H1 (cell line): ENCODE measurements around the gene KHDC4. TPM values are rescaled to one million over a fixed set of nuclear protein-coding genes. Genes with fewer than 3 reads are reported as not detected.

Source experiments
- CTCF ChIA-PET: fragments of 300-600 bp; sonication (Branson Sonifier 250); formaldehyde crosslinking; loops from one replicate; lab custom pipeline; 2021; ENCODE audit not compliant: partially characterized antibody; lab: Charles Lee
- POLR2A ChIA-PET: fragments of 300-600 bp; sonication (Branson Sonifier 250); formaldehyde crosslinking; loops from one replicate; lab custom pipeline; 2021; ENCODE audit warnings: inconsistent platforms; ENCODE audit not compliant: partially characterized antibody; lab: Charles Lee
- DNase-seq, 2 experiments: peaks; one replicate each; pipeline versions ENCODE4 v3.0.0 to v3.0.0-alpha.2; 2010 to 2022; ENCODE audit warnings: low spot score in 2 of 2, low read depth in 1 of 2, mixed read lengths in 1 of 2
- FAIRE-seq: peaks from 2 replicates; lab custom pipeline; 2011; peaks lifted over from hg19 to GRCh38; lab: Jason Lieb, UNC
- H2AFZ ChIP-seq: 2 replicates; pipeline ENCODE4 v1.8.1; 2012; ENCODE audit warnings: low read length, inconsistent platforms
- H2AK5ac ChIP-seq: 2 replicates; pipeline ENCODE4 v1.6.1; 2013; ENCODE audit warnings: low read depth, low read length
- H2BK120ac ChIP-seq: replicated peaks from 2 replicates; pipeline ENCODE3; 2013; ENCODE audit warnings: low read depth, low read length, inconsistent platforms
- H2BK12ac ChIP-seq: 2 replicates; pipeline ENCODE4 v1.6.1; 2013; ENCODE audit warnings: low read depth, low read length
- H2BK15ac ChIP-seq: 2 replicates; pipeline ENCODE4 v1.6.1; 2013; ENCODE audit warnings: low read length
- H2BK20ac ChIP-seq: 2 replicates; pipeline ENCODE4 v1.6.1; 2013; ENCODE audit warnings: low read length
- H2BK5ac ChIP-seq: 2 replicates; pipeline ENCODE4 v1.6.1; 2013; ENCODE audit warnings: low read depth, low read length
- H3K14ac ChIP-seq: 2 replicates; pipeline ENCODE4 v1.6.1; 2013; ENCODE audit warnings: inconsistent platforms; ENCODE audit not compliant: insufficient read length
- H3K18ac ChIP-seq: 2 replicates; pipeline ENCODE4 v1.6.1; 2013; ENCODE audit warnings: low read length; ENCODE audit errors: extremely low read depth
- H3K23ac ChIP-seq: 2 replicates; pipeline ENCODE4 v1.6.1; 2013; ENCODE audit warnings: inconsistent platforms; ENCODE audit not compliant: insufficient read length
- H3K23me2 ChIP-seq: 2 replicates; pipeline ENCODE4 v1.6.1; 2013; ENCODE audit warnings: low read depth, low read length
- H3K27ac ChIP-seq: 2 replicates; pipeline ENCODE4 v1.6.1; 2011; ENCODE audit warnings: low read depth, low read length, inconsistent platforms
- H3K27me3 ChIP-seq, 4 experiments: replicated peaks in 1 of 4; 1 replicate in 1 of 4; 2 replicates in 3 of 4; pipeline versions ENCODE4 v1.6.1 to v1.8.1; 2011 to 2013; ENCODE audit warnings: low read length in 3 of 4, mild to moderate bottlenecking in 3 of 4, inconsistent platforms in 2 of 4, mixed read lengths in 2 of 4, moderate library complexity in 1 of 4; ENCODE audit not compliant: control insufficient read depth in 3 of 4, insufficient read depth in 3 of 4; ENCODE audit errors: extremely low read depth in 1 of 4
- H3K36me3 ChIP-seq, 4 experiments: 2 replicates each; pipeline versions ENCODE4 v1.6.1 to v1.8.1; 2011 to 2013; ENCODE audit warnings: mild to moderate bottlenecking in 4 of 4, low read length in 3 of 4, moderate library complexity in 2 of 4, control low read depth in 1 of 4, inconsistent platforms in 1 of 4; ENCODE audit not compliant: insufficient read depth in 4 of 4, control insufficient read depth in 2 of 4
- H3K4ac ChIP-seq: replicated peaks from 2 replicates; pipeline ENCODE3; 2013; ENCODE audit warnings: low read length, low read depth, mixed read lengths, inconsistent platforms; ENCODE audit not compliant: insufficient read length
- H3K4me1 ChIP-seq, 4 experiments: replicated peaks in 1 of 4; 1 replicate in 1 of 4; 2 replicates in 3 of 4; pipeline versions ENCODE4 v1.6.1 to v1.8.1; 2011 to 2013; ENCODE audit warnings: low read length in 3 of 4, inconsistent platforms in 2 of 4, mixed read lengths in 1 of 4; ENCODE audit not compliant: insufficient read depth in 4 of 4, control insufficient read depth in 3 of 4
- H3K4me2 ChIP-seq, 2 experiments: 2 replicates each; pipeline versions ENCODE4 v1.6.1 to v1.8.1; 2011 to 2013; ENCODE audit warnings: low read depth in 2 of 2, low read length in 2 of 2, control low read depth in 1 of 2, inconsistent platforms in 1 of 2, mild to moderate bottlenecking in 1 of 2; ENCODE audit not compliant: insufficient read depth in 1 of 2
- H3K4me3 ChIP-seq, 4 experiments: fragments of 200-600, 300-600 bp in 1 of 4; sonication (generic), shearing (Covaris generic), sonication (Bioruptor Twin) in 1 of 4; 2 replicates each; pipeline versions ENCODE4 v1.5.1 to v1.8.1; 2011 to 2016; ENCODE audit warnings: low read length in 4 of 4, low read depth in 3 of 4, control low read depth in 2 of 4, inconsistent platforms in 2 of 4, mild to moderate bottlenecking in 2 of 4, mixed read lengths in 1 of 4, moderate library complexity in 1 of 4; ENCODE audit not compliant: insufficient read depth in 2 of 4; ENCODE audit errors: extremely low read depth in 1 of 4
- H3K56ac ChIP-seq: replicated peaks from 2 replicates; pipeline ENCODE3; 2013; ENCODE audit warnings: low read depth, mild to moderate bottlenecking, mixed read lengths, low read length, inconsistent platforms; ENCODE audit not compliant: insufficient read length
- H3K79me1 ChIP-seq: 2 replicates; pipeline ENCODE4 v1.6.1; 2013; ENCODE audit warnings: low read depth, low read length, control low read depth
- H3K79me2 ChIP-seq, 2 experiments: 2 replicates each; pipeline versions ENCODE4 v1.6.1 to v1.8.1; 2012 to 2013; ENCODE audit warnings: low read length in 2 of 2, mild to moderate bottlenecking in 2 of 2, inconsistent platforms in 1 of 2; ENCODE audit not compliant: insufficient read depth in 2 of 2, control insufficient read depth in 1 of 2
- H3K9ac ChIP-seq, 4 experiments: replicated peaks in 1 of 4; 1 replicate in 1 of 4; 2 replicates in 3 of 4; pipeline versions ENCODE4 v1.6.1 to v1.8.1; 2011 to 2013; ENCODE audit warnings: low read depth in 3 of 4, low read length in 3 of 4, control low read depth in 2 of 4, mild to moderate bottlenecking in 2 of 4, moderate library complexity in 2 of 4, inconsistent platforms in 1 of 4; ENCODE audit errors: extremely low read depth in 1 of 4
- H3K9me3 ChIP-seq, 2 experiments: 2 replicates each; pipeline versions ENCODE4 v1.6.1 to v1.8.1; 2012 to 2013; ENCODE audit warnings: mild to moderate bottlenecking in 2 of 2, moderate library complexity in 2 of 2, control low read depth in 1 of 2, inconsistent platforms in 1 of 2, low read depth in 1 of 2, low read length in 1 of 2, mixed read lengths in 1 of 2; ENCODE audit not compliant: insufficient read depth in 2 of 2
- H4K20me1 ChIP-seq, 2 experiments: replicated peaks in 1 of 2; 2 replicates each; pipeline versions ENCODE3 to v1.8.1; 2011 to 2013; ENCODE audit warnings: inconsistent platforms in 2 of 2, low read length in 2 of 2, mild to moderate bottlenecking in 1 of 2; ENCODE audit not compliant: insufficient read depth in 2 of 2, control insufficient read depth in 1 of 2
- H4K5ac ChIP-seq: 2 replicates; pipeline ENCODE4 v1.6.1; 2013; ENCODE audit warnings: low read length, low read depth, mixed read lengths, inconsistent platforms; ENCODE audit not compliant: insufficient read length
- H4K8ac ChIP-seq: 2 replicates; pipeline ENCODE4 v1.8.0; 2013; ENCODE audit warnings: mild to moderate bottlenecking, moderate library complexity, low read length, inconsistent platforms; ENCODE audit not compliant: insufficient read depth; ENCODE audit errors: extremely low read depth
- H4K91ac ChIP-seq: replicated peaks from 2 replicates; pipeline ENCODE3; 2013; ENCODE audit warnings: low read length, mixed read lengths, inconsistent platforms; ENCODE audit not compliant: insufficient read length
- TBP ChIP-seq: IDR thresholded peaks from 2 replicates; pipeline ENCODE4 v1.6.1; 2011; ENCODE audit warnings: low read depth, low read length, improper control_type of control experiment
- WGBS, 2 experiments: shearing (Covaris generic) in 1 of 2; methylation state at CpG; one replicate each; pipeline versions ENCODE4 v1.1.6 to v1.1.7; 2013 to 2015; ENCODE audit warnings: low lambda C conversion rate in 2 of 2, mixed read lengths in 2 of 2, inconsistent platforms in 1 of 2, low coverage in 1 of 2, missing lambda C conversion rate in 1 of 2; ENCODE audit not compliant: insufficient replicate concordance in 2 of 2, insufficient coverage in 1 of 2, insufficient read length in 1 of 2; ENCODE audit errors: extremely low coverage in 1 of 2, missing lambda C conversion rate in 1 of 2; 5-methylcytosine and 5-hydroxymethylcytosine counted together
- polyA plus RNA-seq, 7 experiments: library from polyadenylated mRNA; depleted of rRNA in 3 of 7; stranded (reverse) in 5 of 7; unstranded in 2 of 7; fragments of >200 nt in 5 of 7; fragments of 200-250 nt in 2 of 7; gene quantifications; 1 replicate in 5 of 7; 2 replicates in 1 of 7; 4 replicates in 1 of 7; pipeline versions ENCODE4 v1.2.1 to v1.2.3, GENCODE V29; 2011 to 2013; ENCODE audit warnings: missing spikeins in 2 of 7, mixed read lengths in 2 of 7
- total RNA-seq: library from RNA; stranded (reverse); fragmentation: NEBNext Ultra II Directional; extraction: Animal tissue kit (Norgen Biotek cat#: 25700); gene quantifications from 2 replicates; pipeline ENCODE4 v1.2.1, GENCODE V29; 2021

Gene KHDC4
- total and polyA plus RNA-seq, 2 of the 8 experiments (the other 6 are each of a cell fraction or from before 2014, with no cell fraction given) = 56.6 to 81.1 TPM

DNA sequence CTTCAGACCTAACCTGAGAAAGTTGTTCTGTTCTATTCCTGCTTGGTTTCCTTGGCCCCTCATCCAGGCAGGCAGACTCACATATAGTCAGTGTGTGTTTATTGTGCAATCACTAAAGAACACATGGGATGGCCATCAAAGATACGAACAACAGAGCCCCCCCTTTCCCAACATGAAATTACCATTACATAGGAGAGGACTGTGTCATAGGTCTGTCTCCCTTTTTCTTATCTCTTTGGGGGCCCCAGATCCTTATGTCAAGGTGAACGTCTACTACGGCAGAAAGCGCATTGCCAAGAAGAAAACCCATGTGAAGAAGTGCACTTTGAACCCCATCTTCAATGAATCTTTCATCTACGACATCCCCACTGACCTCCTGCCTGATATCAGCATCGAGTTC, 53.3 kb downstream of the KHDC4 start:
- FAIRE-seq (no peak), DNase-seq (no peak)
- H3K4me3 ChIP-seq = no peak overlapping the region
- no peaks in the 10 kb centered on the region for H3K9me3 ChIP-seq
- H2BK120ac ChIP-seq = no peak overlapping the region
- no peak overlapping the region for H2BK5ac ChIP-seq
- H4K8ac ChIP-seq = no peak overlapping the region
- H3K14ac ChIP-seq = no peak overlapping the region
- H3K18ac ChIP-seq = no peak overlapping the region
- POLR2A ChIA-PET = no interaction called here
- H2AK5ac ChIP-seq = no peak overlapping the region
- H4K91ac ChIP-seq = no peak overlapping the region
- H3K4ac ChIP-seq = no peak overlapping the region
- 86% methylated on average over 6 of the region's 6 CpGs; no CpG with 5 or more reads in 1 of the 2 experiments for WGBS, 2 experiments
- CTCF ChIA-PET = no interaction called here
- no peak overlapping the region for H3K4me2 ChIP-seq
- H3K4me1 ChIP-seq = 0 out of 7 replicates have a peak, but pooled peaks cover 0 to 3% (median 0%) of the 10 kb centered on the region in 4 experiments
- no peak overlapping the region for H2BK12ac ChIP-seq
- no peak overlapping the region for H2BK20ac ChIP-seq
- H3K56ac ChIP-seq = no peak overlapping the region
- no peak overlapping the region for H2AFZ ChIP-seq
- no peak overlapping the region for H3K27ac ChIP-seq
- no peaks in the 10 kb centered on the region for H3K79me2 ChIP-seq
- no peaks in the 10 kb centered on the region for H3K79me1 ChIP-seq
- H3K23ac ChIP-seq = no peak overlapping the region
- H4K20me1 ChIP-seq = no peaks in the 10 kb centered on the region
- no peaks in the 10 kb centered on the region for H3K23me2 ChIP-seq
- no peak overlapping the region for H3K9ac ChIP-seq
- no peak overlapping the region for H2BK15ac ChIP-seq
- no peak overlapping the region for H4K5ac ChIP-seq
- no peaks in the 10 kb centered on the region for H3K27me3 ChIP-seq
- H3K36me3 ChIP-seq = no peaks in the 10 kb centered on the region
- TF ChIP-seq TBP = no peak
